ENCODE measurements around the gene PDCD4.
"Not testable (repeated sequence)": the region's sequence is repeated elsewhere in the genome, so short reads cannot be mapped to it uniquely, and the experiment has no call there.

PDCD4 gene

GRCh38 chr10:110861930-110862649, 9.6 kb upstream of the PDCD4 start:
- no peak for DNase-seq

DNA sequence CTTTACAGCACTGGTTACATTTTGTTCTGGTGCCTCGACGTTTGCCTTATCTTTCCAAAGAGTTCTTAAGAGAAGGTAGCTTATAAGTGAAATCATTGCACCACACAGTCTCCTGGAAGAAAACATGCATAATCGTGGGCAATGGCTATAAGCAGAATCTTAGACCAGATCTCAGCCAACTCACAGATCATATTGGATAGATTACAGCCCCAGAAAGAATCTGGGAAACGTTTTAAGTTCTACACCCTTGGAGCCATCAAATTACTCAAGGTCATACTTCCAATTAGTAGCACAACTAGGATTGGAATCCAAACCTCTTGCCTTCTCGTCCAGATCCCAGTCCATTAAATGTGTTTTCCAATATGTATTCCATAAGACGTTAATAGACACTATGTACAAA, 8.8 kb upstream of the PDCD4 start:
- DNase-seq, result no peak

DNA sequence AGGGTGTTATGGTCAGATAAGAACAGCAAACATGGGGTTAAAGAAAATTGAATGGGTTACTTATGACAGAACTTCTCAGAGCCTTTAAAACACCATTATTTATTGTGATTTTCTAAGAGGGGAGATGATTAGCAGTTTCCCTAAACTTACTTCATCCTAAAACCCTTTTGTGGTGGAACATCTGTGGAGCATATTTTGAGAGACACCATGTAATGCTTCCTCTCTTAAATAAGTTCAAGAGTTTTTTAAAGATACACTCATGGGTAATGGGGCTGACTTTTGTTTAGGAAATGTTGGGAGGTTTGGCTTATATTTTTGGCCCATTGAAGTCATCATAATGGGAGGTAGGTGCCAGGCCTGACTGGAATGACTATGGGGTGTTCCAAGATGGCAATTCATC, 8.4 kb upstream of the PDCD4 start:
- no peak for DNase-seq

DNA sequence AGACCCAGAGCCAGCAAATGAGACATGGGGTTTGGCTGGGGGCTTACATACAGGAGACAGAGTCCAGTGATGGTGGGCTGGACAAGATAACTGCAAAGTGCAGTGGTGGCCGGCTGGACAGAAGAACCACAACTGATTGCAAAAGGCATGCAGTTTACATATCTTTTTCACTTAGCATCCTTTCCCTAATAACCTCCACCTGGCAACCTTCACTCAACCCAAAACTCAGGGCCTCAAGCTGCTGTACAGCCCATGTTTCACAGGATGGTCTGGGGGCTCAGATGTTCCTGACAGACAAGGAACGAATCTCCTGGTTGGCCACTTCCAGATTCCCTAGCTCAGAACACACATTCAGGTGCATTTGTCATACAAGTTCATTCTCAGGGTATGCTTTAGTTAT, 7.8 kb upstream of the PDCD4 start:
- DNase-seq, result no peak

GRCh38 chr10:110864662-110865140, 7.0 kb upstream of the PDCD4 start:
- no peak for DNase-seq

DNA sequence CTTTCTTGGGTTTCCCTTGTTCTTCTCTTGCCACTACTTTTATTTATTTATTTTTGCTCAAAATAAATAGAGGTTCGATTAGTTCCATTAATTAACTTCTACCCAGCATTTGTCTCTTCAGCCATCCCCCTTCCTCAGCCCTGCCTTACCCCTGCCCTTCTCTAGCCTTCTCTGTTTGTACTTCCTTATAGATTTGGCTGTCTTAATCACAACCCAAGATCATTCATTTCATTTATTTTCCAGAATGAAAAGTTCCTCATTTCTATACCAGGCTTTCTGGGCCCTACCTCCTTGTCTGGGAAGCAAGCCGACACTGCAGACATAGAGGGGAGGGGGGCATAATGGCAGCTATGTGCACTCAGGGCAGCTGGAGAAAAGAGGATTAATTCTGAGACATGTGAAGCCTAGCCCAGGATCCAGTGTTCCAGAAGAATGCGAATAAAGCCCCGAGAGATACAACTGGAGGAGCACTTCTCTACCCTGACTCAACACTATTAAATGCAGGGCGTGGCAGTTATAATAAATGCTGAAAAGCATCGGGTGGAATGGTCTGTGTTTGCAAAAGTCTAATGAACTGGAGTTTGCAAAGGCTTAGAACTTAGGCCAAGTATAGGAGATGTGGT, 6.4 kb upstream of the PDCD4 start:
- DNase-seq, result no peak

DNA sequence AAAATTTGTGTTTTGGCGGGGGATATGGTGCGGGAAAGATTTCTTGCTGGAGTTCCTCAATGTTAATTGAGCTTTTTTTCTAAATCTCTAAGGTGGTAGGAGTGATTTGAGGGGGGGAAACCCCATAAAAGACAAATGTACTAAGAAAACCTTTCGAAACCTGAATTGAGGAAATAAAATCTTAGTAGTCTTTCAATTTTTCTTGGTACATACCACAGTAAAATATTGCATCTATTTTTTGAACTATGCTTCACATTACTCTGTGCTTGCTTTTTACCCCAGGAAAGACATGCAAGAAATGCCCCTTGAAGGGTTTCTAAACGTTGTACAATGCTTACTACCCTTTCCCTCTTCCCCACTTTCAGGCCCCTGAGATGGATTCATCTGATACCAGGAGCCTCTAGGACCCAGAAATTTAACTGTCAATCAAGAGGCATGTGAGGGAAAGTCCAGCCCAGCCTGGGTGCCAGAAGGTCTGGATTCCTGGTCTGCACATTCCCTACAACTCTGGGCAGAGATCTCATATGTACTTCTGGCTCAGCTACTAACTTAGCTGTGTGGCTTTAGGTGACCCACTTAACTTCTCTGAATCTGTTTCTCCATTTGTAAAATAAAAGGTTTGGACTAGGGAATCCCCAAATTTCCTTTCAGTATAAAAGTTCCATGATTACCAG, 5.8 kb upstream of the PDCD4 start:
- no peak for DNase-seq

GRCh38 chr10:110867011-110867806, 4.5 kb upstream of the PDCD4 start:
- not testable (repeated sequence) for DNase-seq

DNA sequence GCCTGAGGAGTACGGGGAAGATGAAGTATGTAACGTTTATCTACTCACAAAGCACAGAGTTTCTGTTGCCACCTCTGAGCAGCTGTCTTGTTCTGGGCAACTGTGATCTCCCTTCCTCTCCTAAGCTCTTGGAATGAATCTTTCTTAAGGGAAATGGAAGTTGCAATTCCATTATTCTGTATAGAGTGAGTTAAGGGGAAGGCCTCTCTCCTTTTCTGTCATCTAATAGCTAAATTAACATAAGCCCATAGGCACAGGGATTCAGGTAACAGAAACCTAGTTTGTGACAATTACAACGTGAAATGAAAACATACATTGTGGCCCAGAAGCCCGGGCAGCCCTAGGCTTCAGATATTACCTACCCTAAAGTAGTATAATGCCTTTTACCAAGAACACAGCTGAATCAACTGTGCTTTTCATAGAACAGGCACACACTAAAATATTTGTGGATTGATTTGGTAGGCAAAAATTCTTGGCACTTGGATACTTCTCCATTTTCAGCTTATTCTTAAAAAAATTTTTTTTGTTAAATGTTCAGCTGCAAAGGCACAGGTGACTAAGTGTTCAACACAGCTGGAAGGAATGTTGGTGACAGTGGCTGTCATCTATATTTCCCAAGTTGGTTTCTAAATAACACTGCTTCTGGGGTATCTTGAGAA, 3.8 kb upstream of the PDCD4 start:
- no peak for DNase-seq

- DNase-seq, result no peak
Measured at GRCh38 chr10:110868981-110869380, 2.7 kb upstream of the PDCD4 start.

GRCh38 chr10:110870823-110871297, 868 bp upstream of the PDCD4 start:
- DNase-seq, result no peak

GRCh38 chr10:110872145-110872983, 636 bp downstream of the PDCD4 start:
- DNase-seq, result no peak

- DNase-seq, result no peak
Measured at GRCh38 chr10:110872984-110873923, 1.5 kb downstream of the PDCD4 start.

GRCh38 chr10:110873951-110874350, 2.2 kb downstream of the PDCD4 start:
- no peak for DNase-seq

DNA sequence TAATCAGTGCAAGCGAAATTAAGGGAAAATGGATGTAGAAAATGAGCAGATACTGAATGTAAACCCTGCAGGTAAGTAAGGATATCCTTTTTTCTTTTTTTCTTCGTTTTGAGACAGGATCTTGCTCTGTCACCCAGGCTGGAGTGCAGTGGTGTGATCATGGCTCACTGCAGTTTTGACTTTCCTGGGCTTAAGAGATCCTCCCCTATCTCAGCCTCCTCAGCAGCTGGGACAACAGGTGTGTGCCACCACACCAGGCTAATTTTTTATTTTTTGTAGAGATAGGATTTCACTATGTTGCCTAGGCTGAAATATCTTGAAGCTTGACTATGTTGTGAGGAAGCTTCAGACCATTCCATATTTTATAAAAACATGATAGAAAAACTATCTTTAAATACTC, 4.3 kb downstream of the PDCD4 start:
- DNase-seq, result no peak

DNA sequence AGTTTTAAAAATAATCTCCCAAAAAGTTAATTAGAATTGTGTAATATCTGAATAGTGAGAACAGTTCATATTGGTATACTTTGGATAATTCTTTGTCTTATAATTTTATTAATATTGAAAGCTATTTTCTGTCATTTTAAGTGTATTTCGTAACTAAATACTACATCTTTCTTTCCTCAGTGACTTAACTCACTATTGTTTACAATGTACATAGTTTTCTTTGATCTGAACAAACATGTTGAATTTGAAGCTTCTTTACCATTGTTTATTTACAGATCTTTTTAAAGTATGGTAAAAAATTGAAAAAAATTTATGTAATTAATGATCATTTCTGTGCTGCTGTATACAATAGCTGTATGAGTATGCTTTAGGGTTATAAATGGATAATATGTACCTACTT, 5.1 kb downstream of the PDCD4 start:
- DNase-seq, result no peak

- no peak for DNase-seq
Measured at GRCh38 chr10:110880012-110880411, 8.3 kb downstream of the PDCD4 start.

- DNase-seq, result no peak
Measured at GRCh38 chr10:110881247-110881646, 9.5 kb downstream of the PDCD4 start.

DNA sequence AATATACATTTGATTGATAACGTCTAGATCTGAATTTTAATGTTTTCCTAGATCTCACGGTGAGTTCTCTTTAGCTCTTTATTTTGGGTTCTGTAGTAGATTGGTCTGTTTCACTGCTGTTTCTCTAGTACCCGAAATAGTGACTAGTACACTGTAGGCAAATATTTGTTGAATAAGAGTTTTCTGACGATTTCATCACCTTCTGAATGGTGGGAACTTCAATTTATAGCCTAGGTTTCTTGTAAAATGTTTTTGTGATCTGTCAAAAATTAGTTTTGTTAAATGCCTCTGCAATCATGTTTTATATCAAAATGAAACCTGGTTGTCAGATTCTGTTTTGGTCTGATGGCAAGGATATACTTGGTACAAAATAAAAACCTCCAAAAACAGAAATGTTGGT, 10.2 kb downstream of the PDCD4 start:
- no peak for DNase-seq

- no peak for DNase-seq
Measured at GRCh38 chr10:110883924-110884323, 12.2 kb downstream of the PDCD4 start.

Data from 8988T (cell line).